Measurements from ENCODE around the gene BZW2. TPM values are rescaled to one million over a fixed set of nuclear protein-coding genes. Genes with fewer than 3 reads are reported as not detected.

The BZW2 gene
- total RNA-seq, 1 donor from 2014 or later = 84.9 TPM

- H3K4me2 ChIP-seq (ENCODE audit: low read length) = no peak overlapping the region
- H3K9me3 ChIP-seq (ENCODE audit: insufficient read depth, low read depth, low read length) = no peaks in the 10 kb centered on the region
- no peak overlapping the region for H3K4me3 ChIP-seq (ENCODE audit: insufficient read depth, low read depth, low read length)
- no peak overlapping the region for H3K27ac Mint-ChIP-seq (ENCODE audit: unreplicated experiment)
- H2AFZ ChIP-seq (ENCODE audit: low read depth, low read length) = no peak overlapping the region
- H3K27me3 ChIP-seq (ENCODE audit: insufficient read depth, low read length) = no peaks in the 10 kb centered on the region
- H3K79me2 ChIP-seq (ENCODE audit: insufficient read depth, low read length) = no peaks in the 10 kb centered on the region
- TF ChIP-seq CTCF (IDR thresholded peaks at IDR 0.05; ENCODE audit: insufficient read depth, low read depth, low read length) = no peak
- TF ChIP-seq EZH2 (IDR thresholded peaks at IDR 0.05; ENCODE audit: insufficient read depth, low read length) = no peak
- DNase-seq (ENCODE audit: low read depth) (no peak), FAIRE-seq (no peak)
- no peak overlapping the region for H3K4me3 Mint-ChIP-seq (ENCODE audit: unreplicated experiment)
- H3K9ac ChIP-seq (ENCODE audit: low read length) = no peak overlapping the region
- no peak overlapping the region for H3K27ac ChIP-seq (ENCODE audit: low read depth, low read length)
- H3K36me3 Mint-ChIP-seq (ENCODE audit: low read depth, unreplicated experiment) = peaks cover 17% of the 10 kb centered on the region
- H3K4me1 Mint-ChIP-seq (ENCODE audit: low read depth, unreplicated experiment) = peaks cover 1% of the 10 kb centered on the region
- peaks cover 19% of the 10 kb centered on the region for H3K36me3 ChIP-seq (ENCODE audit: insufficient read depth, low read length)
- no peaks in the 10 kb centered on the region for H3K4me1 ChIP-seq (ENCODE audit: insufficient read depth, low read length)
- H4K20me1 ChIP-seq (ENCODE audit: insufficient read depth, low read length) = no peaks in the 10 kb centered on the region
- no peaks in the 10 kb centered on the region for H3K27me3 Mint-ChIP-seq (ENCODE audit: low read depth, unreplicated experiment)
- H3K9me3 Mint-ChIP-seq (ENCODE audit: unreplicated experiment) = no peaks in the 10 kb centered on the region
These were observed 46.1 kb upstream of the BZW2 start for GRCh38 chr7:16599860-16600259.

DNA sequence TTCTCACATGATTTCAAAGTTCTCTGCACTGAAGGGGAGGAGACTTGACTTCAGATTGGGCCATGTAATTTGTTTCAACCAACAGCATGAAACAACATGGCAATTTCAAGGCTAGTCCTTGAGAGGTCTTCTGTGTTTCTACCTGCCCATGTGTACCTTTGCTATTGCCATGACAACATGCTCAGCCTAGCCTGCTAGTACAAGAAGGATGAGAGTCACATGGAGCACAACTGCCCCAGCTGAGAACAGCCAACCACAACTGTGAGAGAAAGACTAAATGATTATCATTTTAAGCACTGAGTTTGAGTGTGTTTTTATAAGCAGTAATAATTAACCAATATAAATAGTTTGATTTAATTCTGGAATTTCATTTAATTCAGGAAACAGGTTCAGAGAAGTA, 42.3 kb upstream of the BZW2 start:
- H3K9me3 Mint-ChIP-seq (ENCODE audit: unreplicated experiment) = no peaks in the 10 kb centered on the region
- Histone ChIP-seq H3K27me3 (ENCODE audit: insufficient read depth, low read length) (no peaks in the 10 kb centered on the region), H3K27ac (ENCODE audit: low read depth, low read length) (no peak overlapping the region), H4K20me1 (ENCODE audit: insufficient read depth, low read length) (no peaks in the 10 kb centered on the region), H3K36me3 (ENCODE audit: insufficient read depth, low read length) (peaks cover 19% of the 10 kb centered on the region), H3K4me3 (ENCODE audit: insufficient read depth, low read depth, low read length) (no peak overlapping the region), H3K4me2 (ENCODE audit: low read length) (no peak overlapping the region), H3K9me3 (ENCODE audit: insufficient read depth, low read depth, low read length) (no peaks in the 10 kb centered on the region), H3K4me1 (ENCODE audit: insufficient read depth, low read length) (no peaks in the 10 kb centered on the region), H3K79me2 (ENCODE audit: insufficient read depth, low read length) (no peaks in the 10 kb centered on the region), H2AFZ (ENCODE audit: low read depth, low read length) (no peak overlapping the region), H3K9ac (ENCODE audit: low read length) (no peak overlapping the region)
- no peaks in the 10 kb centered on the region for H3K27me3 Mint-ChIP-seq (ENCODE audit: low read depth, unreplicated experiment)
- FAIRE-seq (no peak), DNase-seq (ENCODE audit: low read depth) (no peak)
- H3K4me3 Mint-ChIP-seq (ENCODE audit: unreplicated experiment) = no peak overlapping the region
- H3K27ac Mint-ChIP-seq (ENCODE audit: unreplicated experiment) = no peak overlapping the region
- peaks cover 2% of the 10 kb centered on the region for H3K4me1 Mint-ChIP-seq (ENCODE audit: low read depth, unreplicated experiment)
- no peak for TF ChIP-seq CTCF (IDR thresholded peaks at IDR 0.05; ENCODE audit: insufficient read depth, low read depth, low read length)
- TF ChIP-seq EZH2 (IDR thresholded peaks at IDR 0.05; ENCODE audit: insufficient read depth, low read length) = no peak
- H3K36me3 Mint-ChIP-seq (ENCODE audit: low read depth, unreplicated experiment) = peaks cover 19% of the 10 kb centered on the region

DNA sequence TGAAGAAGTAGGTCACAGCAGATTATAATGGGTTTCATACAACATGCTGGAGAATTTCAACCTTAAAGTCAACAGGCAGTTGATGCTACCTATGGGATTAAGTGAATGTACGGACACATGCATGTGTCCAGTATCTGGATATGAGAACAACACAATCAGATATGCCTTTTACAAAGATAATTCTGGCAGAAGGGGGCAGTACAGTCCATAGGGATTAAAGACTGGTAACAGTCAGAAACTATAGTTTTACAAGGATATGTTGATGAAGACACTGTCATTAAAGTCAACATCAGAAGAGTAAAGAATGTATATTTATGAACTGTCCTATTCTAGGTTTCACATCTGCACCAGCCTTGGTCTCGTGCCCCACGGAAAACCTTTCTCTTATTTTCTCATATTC, 41.9 kb upstream of the BZW2 start:
- H2AFZ ChIP-seq (ENCODE audit: low read depth, low read length) = no peak overlapping the region
- H3K27me3 Mint-ChIP-seq (ENCODE audit: low read depth, unreplicated experiment) = no peaks in the 10 kb centered on the region
- no peaks in the 10 kb centered on the region for H4K20me1 ChIP-seq (ENCODE audit: insufficient read depth, low read length)
- H3K79me2 ChIP-seq (ENCODE audit: insufficient read depth, low read length) = no peaks in the 10 kb centered on the region
- H3K27ac Mint-ChIP-seq (ENCODE audit: unreplicated experiment) = no peak overlapping the region
- no peaks in the 10 kb centered on the region for H3K9me3 Mint-ChIP-seq (ENCODE audit: unreplicated experiment)
- no peak overlapping the region for H3K4me3 ChIP-seq (ENCODE audit: insufficient read depth, low read depth, low read length)
- no peak overlapping the region for H3K9ac ChIP-seq (ENCODE audit: low read length)
- peaks cover 2% of the 10 kb centered on the region for H3K4me1 Mint-ChIP-seq (ENCODE audit: low read depth, unreplicated experiment)
- H3K36me3 Mint-ChIP-seq (ENCODE audit: low read depth, unreplicated experiment) = peaks cover 17% of the 10 kb centered on the region
- DNase-seq (ENCODE audit: low read depth) (no peak), FAIRE-seq (no peak)
- no peaks in the 10 kb centered on the region for H3K4me1 ChIP-seq (ENCODE audit: insufficient read depth, low read length)
- no peaks in the 10 kb centered on the region for H3K9me3 ChIP-seq (ENCODE audit: insufficient read depth, low read depth, low read length)
- H3K36me3 ChIP-seq (ENCODE audit: insufficient read depth, low read length) = peaks cover 19% of the 10 kb centered on the region
- H3K4me3 Mint-ChIP-seq (ENCODE audit: unreplicated experiment) = no peak overlapping the region
- no peaks in the 10 kb centered on the region for H3K27me3 ChIP-seq (ENCODE audit: insufficient read depth, low read length)
- H3K27ac ChIP-seq (ENCODE audit: low read depth, low read length) = no peak overlapping the region
- TF ChIP-seq CTCF (IDR thresholded peaks at IDR 0.05; ENCODE audit: insufficient read depth, low read depth, low read length) (no peak), EZH2 (IDR thresholded peaks at IDR 0.05; ENCODE audit: insufficient read depth, low read length) (no peak)
- H3K4me2 ChIP-seq (ENCODE audit: low read length) = no peak overlapping the region
